ENCODE results near the gene APLF.
A peak's percentile ranks its signal among the peaks of the same experiment; 100 is the strongest.
"Not testable (repeated sequence)": the region's sequence is repeated elsewhere in the genome, so short reads cannot be mapped to it uniquely, and the experiment has no call there.

Gene APLF

GRCh38 chr2:68566362-68566761 lies 99.0 kb downstream of the APLF start:
- H3K4me2 ChIP-seq (ENCODE audit: low read depth, low read length): peak overlapping the region; percentile 42

DNA sequence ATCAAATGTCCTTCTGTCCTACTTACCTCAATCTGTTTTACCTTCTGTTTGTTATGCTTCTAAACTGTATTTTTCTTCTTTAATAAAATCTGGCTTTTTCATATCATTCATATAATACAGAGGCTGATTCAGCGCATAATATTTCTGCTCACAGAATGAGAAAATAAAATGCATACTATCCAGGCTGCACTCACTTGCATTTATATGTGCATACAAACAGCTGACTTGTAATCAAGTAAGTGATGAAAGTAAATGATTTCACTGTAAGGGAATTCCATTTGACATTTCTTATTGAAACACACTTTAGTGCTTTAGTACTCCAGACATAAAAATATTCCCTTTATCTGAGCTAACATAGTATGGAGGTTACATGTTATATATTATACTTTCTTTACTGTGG lies 100.7 kb downstream of the APLF start:
- H3F3A ChIP-seq (ENCODE audit: insufficient read depth, low read length): 0 out of 2 replicates have a peak, but pooled peaks cover 4% of the 10 kb centered on the region
- no peaks in the 10 kb centered on the region for H3K36me3 ChIP-seq (replicated peaks; ENCODE audit: insufficient read depth, low read length)
- no peak overlapping the region for H3K4me2 ChIP-seq (ENCODE audit: low read depth, low read length)
- no peak overlapping the region for H2AFZ ChIP-seq (ENCODE audit: low read length)
- no peak overlapping the region for H3K4me3 ChIP-seq (ENCODE audit: low read length)
- H3K9ac ChIP-seq (ENCODE audit: low read length): no peak overlapping the region
- DNase-seq: no peak
- no peaks in the 10 kb centered on the region for H3K27me3 ChIP-seq (replicated peaks; ENCODE audit: insufficient read depth, low read length)
- peaks cover 11% of the 10 kb centered on the region for H3K4me1 ChIP-seq (ENCODE audit: low read length)
- H3K9me2 ChIP-seq (replicated peaks; ENCODE audit: insufficient read depth, low read length): no peaks in the 10 kb centered on the region
- H4K20me1 ChIP-seq (ENCODE audit: insufficient read depth, low read length): no peaks in the 10 kb centered on the region
- TF ChIP-seq, protein P1, sequence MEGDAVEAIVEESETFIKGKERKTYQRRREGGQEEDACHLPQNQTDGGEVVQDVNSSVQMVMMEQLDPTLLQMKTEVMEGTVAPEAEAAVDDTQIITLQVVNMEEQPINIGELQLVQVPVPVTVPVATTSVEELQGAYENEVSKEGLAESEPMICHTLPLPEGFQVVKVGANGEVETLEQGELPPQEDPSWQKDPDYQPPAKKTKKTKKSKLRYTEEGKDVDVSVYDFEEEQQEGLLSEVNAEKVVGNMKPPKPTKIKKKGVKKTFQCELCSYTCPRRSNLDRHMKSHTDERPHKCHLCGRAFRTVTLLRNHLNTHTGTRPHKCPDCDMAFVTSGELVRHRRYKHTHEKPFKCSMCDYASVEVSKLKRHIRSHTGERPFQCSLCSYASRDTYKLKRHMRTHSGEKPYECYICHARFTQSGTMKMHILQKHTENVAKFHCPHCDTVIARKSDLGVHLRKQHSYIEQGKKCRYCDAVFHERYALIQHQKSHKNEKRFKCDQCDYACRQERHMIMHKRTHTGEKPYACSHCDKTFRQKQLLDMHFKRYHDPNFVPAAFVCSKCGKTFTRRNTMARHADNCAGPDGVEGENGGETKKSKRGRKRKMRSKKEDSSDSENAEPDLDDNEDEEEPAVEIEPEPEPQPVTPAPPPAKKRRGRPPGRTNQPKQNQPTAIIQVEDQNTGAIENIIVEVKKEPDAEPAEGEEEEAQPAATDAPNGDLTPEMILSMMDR (IDR thresholded peaks at IDR 0.05; ENCODE audit: low read length): no peak
- TF ChIP-seq EZH2 (optimal IDR thresholded peaks at IDR 0.05; ENCODE audit: low read depth, low read length) (no peak), EZH2phosphoT487 (IDR thresholded peaks at IDR 0.05; ENCODE audit: low read length) (no peak)
- H3K79me2 ChIP-seq (ENCODE audit: low read length): no peaks in the 10 kb centered on the region
- H3K9me3 ChIP-seq (replicated peaks; ENCODE audit: insufficient read depth, low read length): no peaks in the 10 kb centered on the region
- no peak overlapping the region for H3K27ac ChIP-seq (ENCODE audit: low read length)

More at GRCh38 chr2:68566362-68566761, 99.0 kb downstream of the APLF start:
- Histone ChIP-seq H3K9ac (ENCODE audit: low read length) (no peak overlapping the region), H3K79me2 (ENCODE audit: low read length) (no peaks in the 10 kb centered on the region), H3K27me3 (replicated peaks; ENCODE audit: insufficient read depth, low read length) (no peaks in the 10 kb centered on the region), H3K4me3 (ENCODE audit: low read length) (no peak overlapping the region), H3K27ac (ENCODE audit: low read length) (peak overlapping the region; percentile 23; the same call in 1 of the 2 replicates), H2AFZ (ENCODE audit: low read length) (peak overlapping the region; percentile 52), H3K9me2 (replicated peaks; ENCODE audit: insufficient read depth, low read length) (no peaks in the 10 kb centered on the region), H3K4me1 (ENCODE audit: low read length) (peaks cover 11% of the 10 kb centered on the region), H3F3A (ENCODE audit: insufficient read depth, low read length) (0 out of 2 replicates have a peak, but pooled peaks cover 4% of the 10 kb centered on the region), H3K36me3 (replicated peaks; ENCODE audit: insufficient read depth, low read length) (no peaks in the 10 kb centered on the region), H3K9me3 (replicated peaks; ENCODE audit: insufficient read depth, low read length) (no peaks in the 10 kb centered on the region), H4K20me1 (ENCODE audit: insufficient read depth, low read length) (no peaks in the 10 kb centered on the region)
- no peak for TF ChIP-seq EZH2phosphoT487 (IDR thresholded peaks at IDR 0.05; ENCODE audit: low read length)
- TF ChIP-seq, protein P1 (IDR thresholded peaks at IDR 0.05; ENCODE audit: low read length): no peak
- no peak for TF ChIP-seq EZH2 (optimal IDR thresholded peaks at IDR 0.05; ENCODE audit: low read depth, low read length)
- no peak for DNase-seq

GRCh38 chr2:68569604-68570003 lies 102.2 kb downstream of the APLF start:
- no peak for DNase-seq
- Histone ChIP-seq H3K27ac (ENCODE audit: low read length) (no peak overlapping the region), H3K9me3 (replicated peaks; ENCODE audit: insufficient read depth, low read length) (no peaks in the 10 kb centered on the region), H3K9ac (ENCODE audit: low read length) (no peak overlapping the region), H3K79me2 (ENCODE audit: low read length) (no peaks in the 10 kb centered on the region), H3K4me3 (ENCODE audit: low read length) (no peak overlapping the region), H3K36me3 (replicated peaks; ENCODE audit: insufficient read depth, low read length) (no peaks in the 10 kb centered on the region), H3K4me2 (ENCODE audit: low read depth, low read length) (no peak overlapping the region), H3K27me3 (replicated peaks; ENCODE audit: insufficient read depth, low read length) (no peaks in the 10 kb centered on the region), H3K9me2 (replicated peaks; ENCODE audit: insufficient read depth, low read length) (no peaks in the 10 kb centered on the region), H4K20me1 (ENCODE audit: insufficient read depth, low read length) (no peaks in the 10 kb centered on the region), H2AFZ (ENCODE audit: low read length) (no peak overlapping the region), H3F3A (ENCODE audit: insufficient read depth, low read length) (0 out of 2 replicates have a peak, but pooled peaks cover 4% of the 10 kb centered on the region), H3K4me1 (ENCODE audit: low read length) (peaks cover 11% of the 10 kb centered on the region)
- no peak for TF ChIP-seq EZH2phosphoT487 (IDR thresholded peaks at IDR 0.05; ENCODE audit: low read length)
- TF ChIP-seq, protein P1 (IDR thresholded peaks at IDR 0.05; ENCODE audit: low read length): no peak
- TF ChIP-seq EZH2 (optimal IDR thresholded peaks at IDR 0.05; ENCODE audit: low read depth, low read length): no peak

DNA sequence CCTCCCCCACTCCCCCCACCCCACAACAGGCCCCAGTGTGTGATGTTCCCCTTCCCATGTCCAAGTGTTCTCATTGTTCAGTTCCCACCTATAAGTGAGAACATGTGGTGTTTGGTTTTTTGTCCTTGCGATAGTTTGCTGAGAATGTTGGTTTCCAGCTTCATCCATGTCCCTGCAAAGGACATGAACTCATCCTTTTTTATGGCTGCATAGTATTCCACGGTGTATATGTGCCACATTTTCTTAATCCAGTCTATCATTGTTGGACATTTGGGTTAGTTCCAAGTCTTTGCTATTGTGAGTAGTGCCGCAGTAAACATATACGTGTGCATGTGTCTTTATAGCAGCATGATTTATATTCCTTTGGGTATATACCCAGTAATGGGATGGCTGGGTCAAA lies 103.0 kb downstream of the APLF start:
- not testable (repeated sequence) for H3K4me3 ChIP-seq (ENCODE audit: low read length); H3K27me3 ChIP-seq (replicated peaks; ENCODE audit: insufficient read depth, low read length); H3K9ac ChIP-seq (ENCODE audit: low read length); H2AFZ ChIP-seq (ENCODE audit: low read length); H3K27ac ChIP-seq (ENCODE audit: low read length); H3K36me3 ChIP-seq (replicated peaks; ENCODE audit: insufficient read depth, low read length); H3K9me2 ChIP-seq (replicated peaks; ENCODE audit: insufficient read depth, low read length); H3F3A ChIP-seq (ENCODE audit: insufficient read depth, low read length); H3K9me3 ChIP-seq (replicated peaks; ENCODE audit: insufficient read depth, low read length); DNase-seq; H3K79me2 ChIP-seq (ENCODE audit: low read length); H3K4me2 ChIP-seq (ENCODE audit: low read depth, low read length); H4K20me1 ChIP-seq (ENCODE audit: insufficient read depth, low read length)
- H3K4me1 ChIP-seq (ENCODE audit: low read length): peaks cover 11% of the 10 kb centered on the region

Measured in MM.1S (cell line).